Endodermal cell (in vitro differentiated cells): ENCODE results near the gene CLK3. TPM values are rescaled to one million over a fixed set of nuclear protein-coding genes. Genes with fewer than 3 reads are reported as not detected.

ENCODE experiments used
- DNase-seq: peaks from one replicate; pipeline ENCODE4 v3.0.0-alpha.2; 2017
- H3K27ac ChIP-seq: 2 replicates; pipeline ENCODE4 v1.5.1; 2013; ENCODE audit warnings: mild to moderate bottlenecking, low read depth, low read length, moderate library complexity
- H3K27me3 ChIP-seq: 2 replicates; pipeline ENCODE4 v1.6.1; 2013; ENCODE audit warnings: mild to moderate bottlenecking, low read length, moderate library complexity; ENCODE audit not compliant: insufficient read depth, control insufficient read depth, poor library complexity, severe bottlenecking
- H3K36me3 ChIP-seq: 2 replicates; pipeline ENCODE4 v1.7.0; 2013; ENCODE audit warnings: mild to moderate bottlenecking, low read length, moderate library complexity; ENCODE audit not compliant: control insufficient read depth, insufficient read depth
- H3K4me1 ChIP-seq: one replicate; pipeline ENCODE4 v1.7.0; 2013; ENCODE audit warnings: low read length; ENCODE audit not compliant: control insufficient read depth, insufficient read depth
- H3K4me3 ChIP-seq: 2 replicates; pipeline ENCODE4 v1.5.1; 2013; ENCODE audit warnings: mild to moderate bottlenecking, low read length, moderate library complexity
- H3K9ac ChIP-seq: 2 replicates; pipeline ENCODE4 v1.6.1; 2013; ENCODE audit warnings: mild to moderate bottlenecking, low read length, moderate library complexity; ENCODE audit not compliant: poor library complexity, severe bottlenecking; ENCODE audit errors: extremely low read depth
- H3K9me3 ChIP-seq: 2 replicates; pipeline ENCODE4 v1.6.1; 2013; ENCODE audit warnings: mild to moderate bottlenecking, low read length, moderate library complexity; ENCODE audit not compliant: control insufficient read depth
- H3K27ac Mint-ChIP-seq: 2 replicates; pipeline ENCODE4 v1.8.0; 2020; ENCODE audit warnings: mixed read lengths
- H3K27me3 Mint-ChIP-seq: 2 replicates; pipeline ENCODE4 v1.8.0; 2021; ENCODE audit warnings: mild to moderate bottlenecking, mixed read lengths; ENCODE audit not compliant: insufficient read depth
- H3K36me3 Mint-ChIP-seq: 2 replicates; pipeline ENCODE4 v1.8.0; 2020; ENCODE audit warnings: low read depth, mixed read lengths
- H3K4me1 Mint-ChIP-seq: 2 replicates; pipeline ENCODE4 v1.8.0; 2020; ENCODE audit warnings: mixed read lengths
- H3K4me3 Mint-ChIP-seq: 2 replicates; pipeline ENCODE4 v1.8.0; 2020; ENCODE audit warnings: mild to moderate bottlenecking, moderate library complexity, mixed read lengths
- H3K9me3 Mint-ChIP-seq: 2 replicates; pipeline ENCODE4 v1.8.0; 2020; ENCODE audit warnings: mild to moderate bottlenecking, mixed read lengths
- WGBS, 2 experiments: methylation state at CpG; one replicate each; pipeline versions ENCODE4 v1.1.5 to v1.1.7; 2013; ENCODE audit warnings: missing lambda C conversion rate in 2 of 2, mixed read lengths in 1 of 2; ENCODE audit not compliant: insufficient coverage in 1 of 2, insufficient read length in 1 of 2; 5-methylcytosine and 5-hydroxymethylcytosine counted together
- total RNA-seq, 2 donors: library from RNA; stranded (reverse); fragmentation: NEBNext Ultra II Directional in 1 of 2; extraction: Animal tissue kit (Norgen Biotek cat#: 25700) in 1 of 2; gene quantifications; 2 replicates in 1 of 2; 3 replicates in 1 of 2; pipeline ENCODE4 v1.2.1, GENCODE V29; 2021
- TF ChIP-seq, protein P1 (sequence below): fragments of 200-600 bp; sonication (generic); conservative IDR thresholded peaks from 2 replicates; pipeline ENCODE4 v1.5.0; 2021; ENCODE audit warnings: antibody characterized with exemption, mild to moderate bottlenecking

The CLK3 gene
- total RNA-seq, 2 donors from 2014 or later = 53.4 to 67.3 TPM

DNA sequence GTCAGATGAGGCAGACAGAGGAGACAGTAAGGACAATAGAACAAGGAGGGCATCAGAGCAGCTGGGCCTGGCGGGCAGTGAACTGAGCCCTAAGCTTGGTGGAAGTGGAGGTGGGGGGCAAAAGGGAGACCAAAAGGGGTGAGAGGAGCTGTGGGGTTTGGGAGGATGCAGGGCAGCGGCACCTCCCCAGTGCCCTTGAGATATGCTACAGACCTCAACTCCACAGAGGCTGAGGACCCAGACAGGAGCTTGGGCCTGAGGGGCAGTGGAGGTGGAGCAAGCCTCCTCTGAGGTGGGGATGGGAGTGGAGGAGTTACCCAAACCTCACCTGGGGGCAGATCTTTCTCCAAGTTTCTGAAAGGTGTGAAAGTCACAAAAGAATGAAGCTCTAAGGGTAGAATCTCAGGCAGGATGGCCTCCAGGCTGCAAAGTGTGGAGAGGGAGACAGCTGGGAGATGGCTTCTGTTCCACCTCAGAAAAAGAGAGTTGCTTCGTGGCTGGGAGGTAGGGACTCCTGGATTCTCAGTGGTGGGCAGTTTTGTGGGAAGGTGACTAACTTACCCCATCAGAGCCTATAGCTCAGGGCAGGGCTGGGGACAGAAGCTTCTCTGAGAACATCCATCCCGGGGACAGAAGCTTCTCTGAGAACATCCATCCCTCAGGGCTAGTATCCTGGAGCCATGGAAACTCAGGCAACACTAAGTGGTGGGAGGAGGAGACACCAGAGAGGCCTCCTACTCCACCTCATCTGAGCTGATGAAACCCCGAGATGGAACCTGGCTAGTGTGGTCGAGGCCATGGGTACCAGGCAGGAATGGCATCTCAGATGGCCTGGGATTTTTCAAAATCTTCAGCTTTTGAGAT lies 2.3 kb upstream of the CLK3 start:
- H3K4me1 Mint-ChIP-seq = peaks cover 16% of the 10 kb centered on the region
- peaks cover 20% of the 10 kb centered on the region for H3K4me1 ChIP-seq
- no peak overlapping the region for H3K4me3 ChIP-seq
- H3K36me3 ChIP-seq = no peaks in the 10 kb centered on the region
- peak overlapping the region; percentile 84 for H3K4me3 Mint-ChIP-seq
- H3K9ac ChIP-seq = no peak overlapping the region
- 90 to 91% methylated on average over 4 to 6 of the region's 6 CpGs for WGBS, 2 experiments
- peaks cover 16% of the 10 kb centered on the region for H3K27me3 Mint-ChIP-seq
- H3K9me3 ChIP-seq = no peaks in the 10 kb centered on the region
- DNase-seq = no peak
- no peak overlapping the region for H3K27ac ChIP-seq
- no peak overlapping the region for H3K27ac Mint-ChIP-seq
- H3K9me3 Mint-ChIP-seq = no peaks in the 10 kb centered on the region
- no peaks in the 10 kb centered on the region for H3K36me3 Mint-ChIP-seq
- TF ChIP-seq, protein P1, sequence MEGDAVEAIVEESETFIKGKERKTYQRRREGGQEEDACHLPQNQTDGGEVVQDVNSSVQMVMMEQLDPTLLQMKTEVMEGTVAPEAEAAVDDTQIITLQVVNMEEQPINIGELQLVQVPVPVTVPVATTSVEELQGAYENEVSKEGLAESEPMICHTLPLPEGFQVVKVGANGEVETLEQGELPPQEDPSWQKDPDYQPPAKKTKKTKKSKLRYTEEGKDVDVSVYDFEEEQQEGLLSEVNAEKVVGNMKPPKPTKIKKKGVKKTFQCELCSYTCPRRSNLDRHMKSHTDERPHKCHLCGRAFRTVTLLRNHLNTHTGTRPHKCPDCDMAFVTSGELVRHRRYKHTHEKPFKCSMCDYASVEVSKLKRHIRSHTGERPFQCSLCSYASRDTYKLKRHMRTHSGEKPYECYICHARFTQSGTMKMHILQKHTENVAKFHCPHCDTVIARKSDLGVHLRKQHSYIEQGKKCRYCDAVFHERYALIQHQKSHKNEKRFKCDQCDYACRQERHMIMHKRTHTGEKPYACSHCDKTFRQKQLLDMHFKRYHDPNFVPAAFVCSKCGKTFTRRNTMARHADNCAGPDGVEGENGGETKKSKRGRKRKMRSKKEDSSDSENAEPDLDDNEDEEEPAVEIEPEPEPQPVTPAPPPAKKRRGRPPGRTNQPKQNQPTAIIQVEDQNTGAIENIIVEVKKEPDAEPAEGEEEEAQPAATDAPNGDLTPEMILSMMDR = no peak
- H3K27me3 ChIP-seq = no peaks in the 10 kb centered on the region

DNA sequence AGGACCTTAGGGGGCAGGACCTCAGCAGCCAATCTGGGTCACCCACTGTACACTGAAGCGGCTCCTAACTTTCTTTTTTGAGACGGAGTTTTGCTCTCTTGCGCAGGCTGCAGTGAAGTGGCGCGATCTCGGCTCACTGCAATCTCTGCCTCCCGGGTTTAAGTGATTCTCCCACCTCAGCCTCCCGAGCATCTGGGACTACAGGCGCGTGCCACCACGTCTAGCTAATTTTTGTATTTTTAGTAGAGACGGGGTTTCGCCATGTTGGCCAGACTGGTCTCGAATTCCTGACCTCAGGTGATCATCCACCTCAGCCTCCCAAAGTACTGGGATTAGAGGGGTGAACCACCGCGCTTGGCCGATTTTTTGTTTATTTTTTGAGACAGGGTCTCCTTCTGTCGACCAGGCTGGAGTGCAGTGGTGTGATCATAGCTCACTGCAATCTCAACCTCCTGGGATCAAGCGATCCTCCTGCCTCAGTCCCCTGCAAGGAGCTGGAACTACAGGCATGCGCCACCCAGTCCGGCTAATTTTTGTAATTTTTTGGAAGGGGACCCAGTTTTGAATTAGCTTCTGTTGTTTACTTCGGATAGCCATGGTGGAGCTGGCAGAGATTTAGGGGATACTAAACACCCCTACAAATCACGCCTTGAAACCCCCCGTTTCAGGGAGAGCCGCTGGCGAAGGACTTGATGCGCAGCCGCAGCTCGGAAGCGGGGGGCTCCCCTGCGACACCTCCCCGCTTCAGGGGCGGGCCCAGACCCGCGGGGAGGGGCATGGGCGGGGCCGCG lies 1.5 kb upstream of the CLK3 start:
- Histone ChIP-seq H3K9ac (no peak overlapping the region), H3K27ac (peak overlapping the region; percentile 96)
- peaks cover 21% of the 10 kb centered on the region for H3K4me1 Mint-ChIP-seq

More for the DNA sequence above, 1.5 kb upstream of the CLK3 start:
- Histone ChIP-seq H3K36me3 (peaks cover 3% of the 10 kb centered on the region), H3K4me3 (peak overlapping the region; percentile 85), H3K9me3 (no peaks in the 10 kb centered on the region), H3K4me1 (peaks cover 24% of the 10 kb centered on the region), H3K27me3 (no peaks in the 10 kb centered on the region)
- TF ChIP-seq, protein P1 = no peak
- Mint-ChIP-seq H3K36me3 (peaks cover 2% of the 10 kb centered on the region), H3K9me3 (no peaks in the 10 kb centered on the region), H3K27me3 (peaks cover 14% of the 10 kb centered on the region), H3K4me3 (peak overlapping the region; percentile 84), H3K27ac (no peak overlapping the region)
- peak; percentile 89 for DNase-seq
- WGBS, 2 experiments = 48 to 78% methylated on average over 16 to 38 of the region's 38 CpGs
